Cardiac fibroblast (primary cell): ENCODE measurements around the gene SAFB.

Source experiments
- DNase-seq, 2 donors: peaks; one replicate each; pipeline versions ENCODE4 v3.0.0 to v3.0.0-alpha.2; 2010; ENCODE audit warnings: low read depth in 2 of 2
- H3K4me3 ChIP-seq, 2 donors: replicated peaks in 1 of 2; 1 replicate in 1 of 2; 2 replicates in 1 of 2; pipeline ENCODE4 v1.5.1; 2011; ENCODE audit warnings: low read depth in 2 of 2, low read length in 2 of 2, mild to moderate bottlenecking in 2 of 2, moderate library complexity in 1 of 2
- CTCF ChIP-seq: IDR thresholded peaks from one replicate; pipeline ENCODE4 v1.5.1; 2011; ENCODE audit warnings: low read depth, mild to moderate bottlenecking, low read length, inconsistent platforms

SAFB gene

GRCh38 chr19:5680437-5681368 is 57.8 kb downstream of the SAFB start, which contains the start of the genes HSD11B1L and MICOS13:
HSD11B1L (plus strand) TSS chr19:5681027; CDS start chr19:5684833, 3,806 bp downstream.
MICOS13 (minus strand) TSS chr19:5680516; CDS start chr19:5680486, 30 bp downstream.
- peak; percentile 99 to 100 for DNase-seq
- no peak for TF ChIP-seq CTCF
- H3K4me3 ChIP-seq = peak within 1 kb of the TSS; percentile 96 to 99

- no peak for DNase-seq
- peak overlapping the region; percentile 96 to 99 for H3K4me3 ChIP-seq
- no peak for TF ChIP-seq CTCF
These were observed 58.7 kb downstream of the SAFB start for GRCh38 chr19:5681391-5682106.

GRCh38 chr19:5682107-5682482 is 59.2 kb downstream of the SAFB start:
- no peak for DNase-seq
- H3K4me3 ChIP-seq = no peak overlapping the region
- TF ChIP-seq CTCF = no peak

- DNase-seq = no peak
- no peak overlapping the region for H3K4me3 ChIP-seq
- no peak for TF ChIP-seq CTCF
These were observed 60.4 kb downstream of the SAFB start for GRCh38 chr19:5683177-5683886.

- no peak for DNase-seq
- TF ChIP-seq CTCF = no peak
- H3K4me3 ChIP-seq = no peak overlapping the region
These were observed 62.0 kb downstream of the SAFB start for GRCh38 chr19:5684694-5685430.

GRCh38 chr19:5686326-5686646 is 63.4 kb downstream of the SAFB start:
- no peak for DNase-seq

More at GRCh38 chr19:5686326-5686646, 63.4 kb downstream of the SAFB start:
- TF ChIP-seq CTCF = no peak
- H3K4me3 ChIP-seq = no peak overlapping the region
